Spleen (tissue), 13 donors: ENCODE data around the gene CRIP2. TPM values are rescaled to one million over a fixed set of nuclear protein-coding genes. Genes with fewer than 3 reads are reported as not detected.

Experiments
- DNase-seq: peaks from one replicate; pipeline ENCODE4 v3.0.0-alpha.2; 2020
- H3K27ac ChIP-seq, 8 donors: fragments of 200-600 bp; sonication (generic) in 7 of 8; 1 replicate in 4 of 8; 2 replicates in 4 of 8; pipeline versions ENCODE4 v1.5.0 to v1.8.0; 2016 to 2021; ENCODE audit warnings: inconsistent platforms in 4 of 8, mild to moderate bottlenecking in 4 of 8, moderate library complexity in 1 of 8
- H3K27me3 ChIP-seq, 7 donors: fragments of 200-600 bp; sonication (generic) in 6 of 7; replicated peaks in 1 of 7; 1 replicate in 4 of 7; 2 replicates in 3 of 7; pipeline versions ENCODE4 v1.5.0 to v1.8.0; 2016 to 2021; ENCODE audit warnings: inconsistent platforms in 3 of 7, mild to moderate bottlenecking in 1 of 7
- H3K36me3 ChIP-seq, 6 donors: fragments of 200-600 bp; sonication (generic) in 5 of 6; 1 replicate in 4 of 6; 2 replicates in 2 of 6; pipeline versions ENCODE4 v1.5.0 to v1.8.0; 2016 to 2021; ENCODE audit warnings: inconsistent platforms in 2 of 6
- H3K4me1 ChIP-seq, 6 donors: fragments of 200-600 bp; sonication (generic) in 5 of 6; 1 replicate in 3 of 6; 2 replicates in 3 of 6; pipeline versions ENCODE4 v1.5.0 to v1.8.0; 2016 to 2021; ENCODE audit warnings: inconsistent platforms in 3 of 6
- H3K4me3 ChIP-seq, 8 donors: fragments of 200-600 bp; sonication (generic) in 7 of 8; 1 replicate in 4 of 8; 2 replicates in 4 of 8; pipeline versions ENCODE4 v1.5.0 to v1.8.0; 2016 to 2021; ENCODE audit warnings: inconsistent platforms in 4 of 8, mild to moderate bottlenecking in 4 of 8, moderate library complexity in 2 of 8
- H3K9me3 ChIP-seq, 8 donors: fragments of 200-600 bp; sonication (generic) in 7 of 8; 1 replicate in 4 of 8; 2 replicates in 4 of 8; pipeline versions ENCODE4 v1.5.0 to v1.8.0; 2016 to 2021; ENCODE audit warnings: inconsistent platforms in 4 of 8
- CTCF ChIP-seq, 11 experiments: fragments of 200-600 bp in 7 of 11; fragments of 450-650 bp in 4 of 11; sonication (generic) in 4 of 11; IDR thresholded peaks in 8 of 11; conservative IDR thresholded peaks in 3 of 11; 1 replicate in 7 of 11; 2 replicates in 4 of 11; pipeline versions ENCODE4 v1.4.0 to v1.8.0; 2016 to 2021; ENCODE audit warnings: antibody characterized with exemption in 11 of 11, inconsistent platforms in 4 of 11, mild to moderate bottlenecking in 1 of 11
- POLR2A ChIP-seq, 3 donors: fragments of 450-650 bp; IDR thresholded peaks; one replicate each; pipeline ENCODE4 v1.5.1; 2017; ENCODE audit warnings: antibody characterized with exemption in 3 of 3, mild to moderate bottlenecking in 1 of 3
- POLR2AphosphoS5 ChIP-seq, 3 donors: sonication (generic); formaldehyde crosslinking; IDR thresholded peaks; one replicate each; pipeline ENCODE4 v1.5.1; 2017; ENCODE audit warnings: antibody characterized with exemption in 3 of 3
- WGBS, 5 donors: extraction: QIAGEN DNeasy Blood & Tissue Kit in 3 of 5; methylation state at CpG; one replicate each; pipeline versions ENCODE4 v1.1.5 to v1.1.7; 2013 to 2018; 5-methylcytosine and 5-hydroxymethylcytosine counted together
- intact Hi-C: fragments of 100-400 bp; cut with DNase I; formaldehyde crosslinking; loops from one replicate; pipeline ENCODE4 v1.15.0; 2023; ENCODE audit warnings: low total_unique reads
- long read RNA-seq, 2 donors: transcript quantifications; one replicate each; lab custom pipeline, GENCODE V29; 2026
- polyA plus RNA-seq, 3 donors: library from polyadenylated mRNA; stranded (reverse); fragments of 200-250 nt; gene quantifications; one replicate each; pipeline ENCODE4 v1.2.1, GENCODE V29; 2013
- total RNA-seq, 7 donors: library from RNA; depleted of rRNA in 3 of 7; stranded (reverse); fragments of >200 nt in 3 of 7; fragmentation: NEBNext Ultra II Directional in 4 of 7; extraction: Animal tissue kit (Norgen Biotek cat#: 25700) in 4 of 7; gene quantifications; one replicate each; pipeline versions ENCODE4 v1.1.0 to v1.2.1, GENCODE V29; 2016 to 2021
- donor health status: healthy with polysubstance abuse.
- donor health status: DM: no; HTN: no; CAD: no; lungs with moderate emphysema.
- donor health status: DM: no; HTN: no; CAD: no.
- donor health status: Bipolar disorder and iron deficiency.
- donor health status: healthy.
- donor health status: DM: no; HTN: no; CAD: no.
- donor health status: DM: yes; HTN: yes; CAD: no.

The CRIP2 gene, protein sequence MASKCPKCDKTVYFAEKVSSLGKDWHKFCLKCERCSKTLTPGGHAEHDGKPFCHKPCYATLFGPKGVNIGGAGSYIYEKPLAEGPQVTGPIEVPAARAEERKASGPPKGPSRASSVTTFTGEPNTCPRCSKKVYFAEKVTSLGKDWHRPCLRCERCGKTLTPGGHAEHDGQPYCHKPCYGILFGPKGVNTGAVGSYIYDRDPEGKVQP
- 100 to 1,000 TPM in 4 of 7 donors, 10 to 100 TPM in 3; 68.6 to 138 (median 100) TPM for total RNA-seq
- 100 to 1,000 TPM in 2 of 3 donors, 10 to 100 TPM in 1; 97.7 to 181 (median 123) TPM for polyA plus RNA-seq
- long read RNA-seq, donor 1, transcript CRIP2-205 (8 exons, 1,893 nt), result minor isoform, 5 of 84 reads
- long read RNA-seq, donor 1, transcript CRIP2-201 (8 exons, 1,857 nt), result major isoform, 74 of 84 reads
- long read RNA-seq, donor 1, partial matches to known transcripts, result 0 of 84 reads
- long read RNA-seq, donor 1, other reads (novel, unspliced or antisense), result 0 of 84 reads
- long read RNA-seq, donor 2, transcript CRIP2-205 (8 exons, 1,893 nt), result minor isoform, 6 of 68 reads
- long read RNA-seq, donor 2, transcript CRIP2-201 (8 exons, 1,857 nt), result major isoform, 48 of 68 reads
- long read RNA-seq, donor 2, partial matches to known transcripts, result 11 of 68 reads
- long read RNA-seq, donor 2, other reads (novel, unspliced or antisense), result 0 of 68 reads

DNA sequence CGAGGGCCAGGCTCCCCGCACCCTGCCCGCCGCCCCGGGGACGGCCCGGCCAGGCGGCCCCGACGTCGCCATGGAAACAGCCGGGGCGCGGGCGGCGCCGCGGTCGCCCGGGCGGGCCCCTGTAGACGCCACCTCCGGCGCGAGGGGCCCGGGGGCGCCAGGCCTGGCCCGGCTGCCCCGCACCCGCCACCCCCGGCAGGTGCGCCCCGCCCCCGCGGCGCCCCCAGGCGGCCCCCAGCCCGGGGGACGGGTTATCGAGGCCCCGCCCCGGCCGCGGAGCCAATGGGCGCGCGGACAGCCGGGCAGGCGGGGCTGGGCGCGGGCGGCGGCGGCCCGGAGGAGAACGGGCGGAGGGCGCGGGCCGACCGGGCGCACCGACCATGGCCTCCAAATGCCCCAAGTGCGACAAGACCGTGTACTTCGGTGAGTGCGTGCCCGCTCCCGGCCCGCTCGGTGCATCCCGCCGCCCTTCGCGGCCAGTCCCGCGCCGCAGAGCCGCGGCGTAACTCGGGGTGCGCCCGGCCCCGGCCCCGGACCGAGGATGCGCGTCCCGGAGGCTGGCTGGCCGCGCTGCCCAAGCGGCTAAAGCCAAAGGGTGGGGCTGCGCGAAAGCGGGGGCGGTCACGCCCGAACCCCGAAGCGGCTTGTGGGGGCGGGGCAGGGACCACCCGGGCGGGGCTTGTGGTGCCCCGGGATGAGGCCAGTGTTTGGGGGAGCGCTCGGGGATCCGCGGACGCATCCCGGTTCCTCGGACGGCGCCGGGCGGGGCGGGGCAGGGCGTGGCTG, at the start of gene CRIP2:
CRIP2 (plus strand) TSS at position 339 of the 786 bp plus-strand sequence; CDS start at position 381, 42 bp downstream.
- Histone ChIP-seq H3K27me3 (peaks cover 0 to 69% (median 44%) of the 10 kb centered on the region in 7 donors), H3K27ac (peak within 1 kb of the TSS; percentile 74 to 95 (median 89)), H3K36me3 (peaks cover 0 to 34% (median 17%) of the 10 kb centered on the region in 6 donors), H3K4me3 (peak within 1 kb of the TSS; percentile 66 to 89 (median 76)), H3K9me3 (no peaks in the 10 kb centered on the region), H3K4me1 (peaks cover 15 to 93% (median 57%) of the 10 kb centered on the region in 6 donors)
- WGBS, 5 donors, result 0 to 1% (median 1%) methylated on average over 8 to 118 of the region's 118 CpGs
- intact Hi-C loops, result no loop called here
- TF ChIP-seq POLR2AphosphoS5 (IDR thresholded peaks at IDR 0.05), result peak in 1 of 3 donors; percentile 50
- TF ChIP-seq CTCF (IDR thresholded peaks at IDR 0.05 in 8 of 11, conservative IDR thresholded peaks at IDR 0.05 in 3 of 11), result no peak
- TF ChIP-seq POLR2A (IDR thresholded peaks at IDR 0.05), result no peak
- no peak for DNase-seq

DNA sequence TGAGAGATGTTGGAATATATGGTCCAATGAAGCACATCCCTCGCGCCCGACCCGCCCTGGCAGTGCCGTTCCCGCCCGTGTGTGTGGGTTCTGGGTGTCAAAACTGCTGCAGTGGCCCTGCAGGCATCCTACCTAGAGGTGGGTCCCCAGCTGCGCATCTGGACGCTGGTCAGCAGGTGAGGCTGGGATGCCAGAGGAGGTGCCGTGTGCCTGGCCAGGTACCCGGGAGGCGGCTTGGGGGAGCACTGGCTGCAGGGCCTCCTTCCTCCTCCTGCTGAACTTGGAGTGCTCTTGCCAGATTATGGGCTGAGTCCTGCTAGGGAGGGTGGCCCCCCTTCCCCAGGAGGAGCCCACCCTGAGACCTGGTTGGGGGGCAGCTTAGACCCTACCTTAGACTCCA, 49.8 kb upstream of the CRIP2 start:
- TF ChIP-seq POLR2AphosphoS5 (IDR thresholded peaks at IDR 0.05) (peak in 1 of 3 donors; percentile 7), POLR2A (IDR thresholded peaks at IDR 0.05) (no peak)
- 92 to 98% (median 95%) methylated on average over 8 to 12 of the region's 12 CpGs for WGBS, 5 donors
- H3K27me3 ChIP-seq, result no peaks in the 10 kb centered on the region
- intact Hi-C loops, result no loop called here
- no peak overlapping the region for H3K27ac ChIP-seq
- no peak overlapping the region for H3K4me3 ChIP-seq
- peaks cover 0 to 9% (median 0%) of the 10 kb centered on the region in 8 donors for H3K9me3 ChIP-seq
- no peak for DNase-seq
- peaks cover 16 to 80% (median 26%) of the 10 kb centered on the region in 6 donors for H3K4me1 ChIP-seq
- peaks cover 0 to 30% (median 4%) of the 10 kb centered on the region in 6 donors for H3K36me3 ChIP-seq

GRCh38 chr14:105425823-105426247, 48.8 kb upstream of the CRIP2 start:
- WGBS, 5 donors, result 92 to 99% (median 97%) methylated on average over 17 to 23 of the region's 23 CpGs
- H3K27me3 ChIP-seq, result no peaks in the 10 kb centered on the region
- H3K27ac ChIP-seq, result no peak overlapping the region
- DNase-seq, result no peak
- intact Hi-C loops, result no loop called here
- H3K4me3 ChIP-seq, result no peak overlapping the region
- H3K4me1 ChIP-seq, result peaks cover 12 to 83% (median 22%) of the 10 kb centered on the region in 6 donors
- H3K36me3 ChIP-seq, result peaks cover 0 to 31% (median 4%) of the 10 kb centered on the region in 6 donors
- H3K9me3 ChIP-seq, result peaks cover 0 to 9% (median 0%) of the 10 kb centered on the region in 8 donors
- TF ChIP-seq POLR2AphosphoS5 (IDR thresholded peaks at IDR 0.05) (peak in 1 of 3 donors; percentile 38), POLR2A (IDR thresholded peaks at IDR 0.05) (no peak)

DNA sequence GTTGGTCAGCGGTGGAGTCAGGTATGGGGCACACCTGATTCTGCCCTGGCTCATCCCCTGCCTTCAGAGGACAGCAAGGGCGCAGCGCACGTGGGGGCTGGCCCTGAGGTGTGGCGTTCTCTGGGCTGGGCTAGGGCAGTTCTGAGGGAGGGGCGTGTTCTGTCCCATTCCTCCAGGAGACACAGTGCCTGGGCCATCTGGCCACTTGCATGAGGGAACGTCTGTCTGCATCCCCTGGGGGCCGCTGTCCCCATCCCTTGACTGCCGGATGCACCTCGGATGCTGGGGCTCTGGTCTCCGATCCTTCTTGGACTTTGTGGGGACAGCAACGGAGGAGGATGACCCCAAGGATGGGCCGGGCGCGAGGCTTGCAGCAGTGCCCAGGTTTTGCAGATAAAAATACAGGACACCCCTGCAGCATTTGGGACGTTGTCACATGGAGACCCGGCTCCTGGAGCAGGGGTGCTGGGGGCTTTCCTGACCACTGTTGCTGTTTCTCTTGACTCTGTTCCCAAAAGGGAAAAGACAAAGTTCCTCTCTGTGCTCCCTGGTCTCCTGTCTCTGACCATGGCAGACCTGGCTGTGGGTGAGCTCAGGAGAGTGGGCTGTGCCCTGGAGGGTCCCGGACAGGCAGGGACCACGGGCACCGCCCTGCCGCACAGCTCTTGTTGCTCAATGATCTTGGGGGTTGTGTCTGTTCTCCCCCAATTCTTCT, 48.0 kb upstream of the CRIP2 start:
- H3K27ac ChIP-seq, result no peak overlapping the region

More for the DNA sequence above, 48.0 kb upstream of the CRIP2 start:
- H3K36me3 ChIP-seq, result peaks cover 0 to 38% (median 4%) of the 10 kb centered on the region in 6 donors
- no peaks in the 10 kb centered on the region for H3K27me3 ChIP-seq
- DNase-seq, result no peak
- H3K4me3 ChIP-seq, result no peak overlapping the region
- intact Hi-C loops, result no loop called here
- TF ChIP-seq POLR2A (IDR thresholded peaks at IDR 0.05) (no peak), POLR2AphosphoS5 (IDR thresholded peaks at IDR 0.05) (no peak), CTCF (IDR thresholded peaks at IDR 0.05 in 8 of 11, conservative IDR thresholded peaks at IDR 0.05 in 3 of 11) (no peak)
- H3K4me1 ChIP-seq, result peaks cover 5 to 80% (median 16%) of the 10 kb centered on the region in 6 donors
- 95 to 97% (median 97%) methylated on average over 10 to 21 of the region's 21 CpGs for WGBS, 5 donors
- peaks cover 0 to 9% (median 6%) of the 10 kb centered on the region in 8 donors for H3K9me3 ChIP-seq
